NCI-H748 (cell line): ENCODE measurements around the gene ZNF337.
"Not testable (repeated sequence)": the region's sequence is repeated elsewhere in the genome, so short reads cannot be mapped to it uniquely, and the experiment has no call there.

Experiments
- DNase-seq: peaks from one replicate; lab custom pipeline; 2025; ENCODE audit not compliant: unreplicated experiment; lab: John Stamatoyannopoulos, UW

ZNF337 gene

DNA sequence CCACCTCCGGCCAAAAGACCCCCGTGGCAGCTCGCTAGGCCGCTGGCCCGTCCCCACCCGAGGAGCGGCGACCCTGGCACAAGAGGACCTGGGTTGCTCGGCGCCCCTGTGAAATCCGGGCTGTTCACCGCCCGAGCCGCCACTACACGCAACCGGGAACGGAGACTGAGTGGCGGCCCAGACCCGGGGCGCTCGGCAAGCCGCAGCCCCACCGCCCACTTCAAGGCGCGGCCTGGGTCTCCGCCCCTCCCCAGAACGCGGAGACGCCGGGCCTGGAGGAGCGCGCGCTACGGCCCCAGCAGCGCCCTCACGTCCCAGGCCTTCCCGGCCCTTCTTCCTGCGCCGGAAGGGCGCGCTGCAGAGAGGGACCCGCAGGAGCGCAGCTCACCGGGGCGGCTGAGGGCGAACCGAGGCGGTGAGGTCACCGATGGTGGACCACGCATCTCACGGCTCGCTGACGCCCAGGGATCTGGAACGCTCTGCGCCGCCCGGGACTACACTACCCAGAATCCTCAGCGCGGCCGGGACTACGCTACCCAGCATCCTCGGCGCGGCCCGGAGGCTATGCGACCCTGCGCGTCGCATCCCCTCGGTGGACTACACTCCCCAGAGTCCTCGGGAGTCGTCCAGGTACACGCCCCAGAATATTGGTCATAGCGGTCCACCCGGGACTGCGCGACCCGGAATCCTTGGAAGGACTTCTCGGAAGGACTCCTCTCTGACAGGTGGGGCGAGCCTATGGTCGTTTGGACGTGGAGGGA, at the start of gene ZNF337:
ZNF337 (minus strand) TSS at position 483 of the 761 bp plus-strand sequence. CDS start 10,436 bp downstream, outside the sequence.
- DNase-seq, result peak; percentile 99

DNA sequence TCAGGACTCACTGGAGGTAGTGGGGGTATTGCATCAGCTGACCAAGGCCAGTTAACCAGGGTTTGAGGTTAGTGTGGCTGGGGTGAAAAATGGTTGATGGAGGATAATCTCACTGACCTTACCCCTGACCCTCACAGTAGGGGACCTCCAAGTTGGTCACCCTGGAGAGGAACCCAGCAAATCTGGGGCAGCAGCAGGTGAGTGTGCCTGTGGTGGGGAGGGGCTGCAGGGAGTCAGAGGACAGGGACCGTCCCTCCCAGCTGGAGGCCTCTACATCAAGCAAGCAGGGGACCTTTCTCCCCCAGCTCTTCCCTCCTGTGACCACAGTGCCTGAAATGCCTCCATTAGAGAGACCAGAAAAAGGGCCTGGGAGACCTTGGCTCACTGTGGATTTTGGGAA, 49.1 kb upstream of the ZNF337 start:
- DNase-seq, result no peak

DNA sequence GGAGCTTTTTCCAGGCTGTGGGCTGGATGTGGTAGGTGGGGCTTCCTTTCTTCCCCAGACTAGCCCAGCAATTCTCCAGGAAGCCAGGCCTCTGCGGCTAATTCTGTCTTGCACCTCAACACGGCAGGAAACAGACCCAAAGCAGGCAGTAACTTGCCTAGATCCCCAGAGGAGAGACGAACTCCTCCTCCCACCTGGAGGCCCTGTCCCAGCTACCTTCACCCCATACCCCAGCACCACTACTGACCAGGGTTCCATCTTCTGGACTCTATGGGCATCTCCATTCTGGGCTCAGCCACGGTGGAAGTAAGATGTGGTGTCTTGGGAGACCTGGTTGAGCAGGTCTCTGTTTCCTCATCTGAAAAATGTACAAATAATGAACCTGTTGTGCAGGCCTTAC, 48.4 kb upstream of the ZNF337 start:
- DNase-seq, result no peak

DNA sequence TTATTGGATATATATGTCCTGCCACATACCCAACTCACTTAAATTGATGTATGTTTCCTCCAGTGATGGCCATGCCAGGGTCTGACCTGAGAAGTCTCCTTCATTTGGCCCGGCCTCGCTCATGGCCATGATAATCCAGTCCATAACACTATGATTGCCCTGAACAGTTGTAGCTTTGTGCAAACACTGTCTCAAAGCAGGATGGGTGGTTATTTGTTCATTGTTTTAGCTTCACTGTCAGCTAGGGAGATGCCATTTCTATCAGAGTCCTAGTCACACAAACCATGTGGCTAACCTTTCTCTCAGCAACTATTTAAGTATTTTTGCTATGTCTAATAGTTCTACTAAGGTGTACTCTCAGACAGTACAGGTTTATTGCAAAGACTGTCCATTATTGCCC, 47.6 kb upstream of the ZNF337 start:
- no peak for DNase-seq

DNA sequence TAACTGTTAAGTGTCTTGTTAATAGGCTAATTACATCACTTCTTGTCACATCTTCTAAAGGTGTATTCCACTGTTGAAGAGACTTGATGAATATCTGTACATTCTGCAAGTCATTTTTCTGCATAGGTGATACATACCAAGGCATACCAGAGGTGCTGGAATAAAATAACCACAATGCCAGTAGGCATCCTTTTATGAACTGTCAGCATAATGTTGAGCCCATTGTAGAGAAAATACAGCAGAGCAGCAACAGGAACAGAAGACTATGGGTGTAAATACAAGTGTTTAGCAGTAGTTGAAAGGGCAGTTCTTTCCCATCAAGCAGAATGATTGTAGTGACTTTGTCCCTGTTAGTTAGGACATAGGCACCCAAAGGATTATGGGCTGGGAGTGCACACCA, 44.4 kb upstream of the ZNF337 start:
- DNase-seq, result no peak

DNA sequence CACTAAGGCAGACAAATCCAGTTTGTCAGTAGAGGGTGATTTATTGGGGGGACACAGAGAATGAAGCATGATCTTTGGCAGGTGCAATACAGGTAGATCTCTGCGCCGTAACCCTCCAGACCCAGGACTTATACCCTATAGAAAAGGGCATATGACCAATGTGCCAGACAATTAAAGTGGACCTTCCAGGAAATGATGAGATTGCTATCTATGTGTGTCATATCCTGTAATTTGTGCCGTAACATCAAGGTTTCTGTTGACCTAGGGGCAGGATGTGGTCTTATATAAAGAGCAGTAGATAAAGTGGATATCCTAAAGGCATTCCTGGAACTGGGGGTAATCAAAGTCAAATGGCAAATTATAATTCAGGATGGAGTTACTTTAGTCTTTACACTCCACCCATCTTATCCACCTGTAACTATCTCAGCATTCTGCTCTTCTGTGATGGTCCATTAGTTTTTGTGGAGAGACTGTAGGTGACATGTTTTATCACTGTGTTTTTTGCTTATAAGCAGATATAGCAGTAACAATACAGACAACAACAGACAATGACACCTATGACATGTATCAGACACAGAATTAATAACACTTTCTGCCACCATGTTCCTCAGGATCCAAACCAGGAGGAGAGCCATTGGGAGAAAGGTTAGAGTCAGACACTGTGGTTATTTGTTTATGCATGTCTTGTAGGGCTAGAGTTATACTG, 43.1 kb upstream of the ZNF337 start:
- DNase-seq, result no peak

DNA sequence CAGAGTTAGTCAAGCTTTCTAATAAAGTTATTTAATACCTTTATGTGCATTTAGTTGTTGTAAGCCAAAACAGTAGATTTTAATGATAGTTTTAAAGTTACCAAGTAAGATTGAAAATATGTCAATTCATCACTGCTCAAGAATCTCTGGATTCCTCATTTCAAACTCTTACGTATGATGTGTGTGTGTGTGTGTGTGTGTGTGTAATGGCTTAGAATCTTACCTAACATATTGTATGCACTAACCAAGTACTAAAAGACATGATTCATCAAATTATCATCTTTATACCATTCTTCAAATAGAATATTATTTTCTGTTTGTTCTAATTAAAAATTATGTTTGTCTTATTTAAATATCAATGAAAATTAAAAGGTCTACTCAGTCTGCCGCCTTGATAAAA, 41.5 kb upstream of the ZNF337 start:
- no peak for DNase-seq

DNA sequence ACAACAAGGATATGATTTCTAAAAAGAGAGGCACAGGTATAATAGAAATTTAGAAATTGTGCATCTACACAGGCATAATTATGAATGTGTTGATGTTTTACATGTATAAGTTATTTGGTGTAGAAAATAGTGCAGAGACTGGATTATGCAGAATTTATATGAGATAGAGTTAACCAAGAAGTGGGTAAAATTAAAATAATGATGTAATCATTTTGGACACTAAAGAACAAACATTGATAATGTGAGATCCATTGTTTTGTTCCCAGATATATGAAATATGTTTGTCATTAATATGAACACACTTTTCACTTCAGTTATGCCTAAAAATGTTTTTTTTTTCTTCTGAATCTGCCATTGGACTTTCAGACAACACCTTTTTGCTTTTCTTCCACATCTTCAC, 37.2 kb upstream of the ZNF337 start:
- DNase-seq, result no peak

DNA sequence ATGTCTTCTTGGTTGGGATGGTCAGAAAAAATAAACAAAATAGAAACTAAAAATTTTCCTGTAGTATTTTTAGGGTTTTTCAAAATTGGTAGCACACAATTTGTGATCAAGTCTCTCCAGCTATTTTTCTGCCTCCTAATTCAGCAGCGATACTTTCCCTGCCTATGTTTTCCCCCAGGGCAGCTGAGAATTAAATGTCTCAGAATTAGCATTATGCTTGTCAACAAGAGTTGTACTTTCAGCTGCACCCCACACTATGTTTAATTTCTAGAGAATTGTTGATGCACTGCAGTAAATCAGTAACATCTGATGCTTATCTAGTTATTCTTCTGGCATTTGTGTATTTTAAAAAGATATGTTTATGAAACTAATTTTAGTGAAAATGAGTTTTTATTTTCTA, 34.2 kb upstream of the ZNF337 start:
- no peak for DNase-seq

DNA sequence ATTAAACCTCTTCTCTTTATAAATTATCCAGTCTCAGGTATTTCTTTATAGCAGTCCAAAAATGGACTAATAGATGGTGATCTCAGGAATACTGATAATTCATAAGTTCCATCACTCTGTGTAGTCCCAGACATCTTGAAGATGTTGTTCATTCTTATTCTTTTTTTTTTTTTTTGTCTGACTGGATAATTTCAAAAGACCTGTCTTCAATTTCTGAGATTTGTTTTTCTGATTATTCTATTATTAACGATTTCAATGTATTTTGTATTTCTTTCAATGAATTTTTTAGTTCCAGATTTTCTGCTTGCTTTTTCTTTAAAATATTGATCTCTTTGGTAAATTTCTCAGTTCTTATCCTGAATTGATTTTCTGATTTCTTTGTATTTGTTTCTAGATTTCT, 29.7 kb upstream of the ZNF337 start:
- no peak for DNase-seq

DNA sequence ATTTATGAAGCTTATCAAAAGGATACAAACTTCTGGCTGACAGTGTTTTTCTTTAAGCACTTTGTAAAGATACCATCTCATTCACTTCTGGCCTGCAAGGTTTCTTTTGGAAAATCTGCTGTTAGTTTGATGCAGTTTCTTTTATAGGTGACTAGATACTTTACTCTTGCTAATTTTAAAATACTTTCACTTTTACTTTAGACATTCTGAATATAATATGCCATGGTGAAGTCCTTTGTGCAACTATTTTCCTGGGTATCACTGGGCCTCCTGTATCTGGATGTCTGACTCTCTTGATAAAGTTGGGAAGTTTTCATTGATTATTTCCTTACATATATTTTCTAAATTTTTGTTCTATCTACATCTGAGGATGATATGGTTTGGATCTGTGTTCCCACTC, 29.0 kb upstream of the ZNF337 start:
- no peak for DNase-seq

DNA sequence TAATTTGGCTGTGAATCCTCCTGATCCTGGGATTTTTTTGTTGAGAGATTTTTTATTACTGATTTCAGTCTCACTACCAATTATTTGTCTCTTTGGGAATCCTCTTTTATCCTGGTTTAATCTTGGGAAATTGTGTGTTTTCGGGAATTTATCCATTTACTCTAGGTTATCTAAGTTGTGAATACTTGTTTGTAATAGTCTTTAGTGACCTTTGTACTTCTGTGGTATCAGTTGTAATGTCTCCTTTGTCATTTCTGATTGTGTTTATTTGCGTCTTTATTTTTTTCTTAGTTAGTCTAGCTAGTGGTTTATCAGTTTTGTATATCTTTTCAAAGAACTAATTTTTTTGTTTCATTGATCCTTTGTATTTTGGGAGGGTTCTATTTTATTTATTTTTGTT, 27.3 kb upstream of the ZNF337 start:
- DNase-seq, result no peak

DNA sequence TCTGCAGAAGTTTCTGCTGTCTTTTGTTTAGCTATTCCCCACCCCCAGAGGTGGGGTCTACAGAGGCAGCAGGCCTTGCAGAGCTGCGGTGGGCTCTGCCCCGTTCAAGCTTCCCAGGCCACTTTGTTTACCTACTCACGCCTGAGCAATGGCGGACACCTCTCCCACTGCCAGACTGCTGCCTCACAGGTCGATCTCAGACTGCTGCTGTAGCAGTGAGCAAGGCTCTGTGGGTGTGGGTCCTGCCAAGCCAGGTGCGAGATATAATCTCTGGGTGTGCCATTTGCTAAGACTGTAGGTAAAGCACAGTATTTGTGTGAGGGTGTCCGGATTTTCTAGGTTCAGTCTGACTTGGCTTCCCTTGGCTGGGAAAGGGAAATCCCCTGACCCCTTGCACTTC, 23.6 kb upstream of the ZNF337 start:
- no peak for DNase-seq

DNA sequence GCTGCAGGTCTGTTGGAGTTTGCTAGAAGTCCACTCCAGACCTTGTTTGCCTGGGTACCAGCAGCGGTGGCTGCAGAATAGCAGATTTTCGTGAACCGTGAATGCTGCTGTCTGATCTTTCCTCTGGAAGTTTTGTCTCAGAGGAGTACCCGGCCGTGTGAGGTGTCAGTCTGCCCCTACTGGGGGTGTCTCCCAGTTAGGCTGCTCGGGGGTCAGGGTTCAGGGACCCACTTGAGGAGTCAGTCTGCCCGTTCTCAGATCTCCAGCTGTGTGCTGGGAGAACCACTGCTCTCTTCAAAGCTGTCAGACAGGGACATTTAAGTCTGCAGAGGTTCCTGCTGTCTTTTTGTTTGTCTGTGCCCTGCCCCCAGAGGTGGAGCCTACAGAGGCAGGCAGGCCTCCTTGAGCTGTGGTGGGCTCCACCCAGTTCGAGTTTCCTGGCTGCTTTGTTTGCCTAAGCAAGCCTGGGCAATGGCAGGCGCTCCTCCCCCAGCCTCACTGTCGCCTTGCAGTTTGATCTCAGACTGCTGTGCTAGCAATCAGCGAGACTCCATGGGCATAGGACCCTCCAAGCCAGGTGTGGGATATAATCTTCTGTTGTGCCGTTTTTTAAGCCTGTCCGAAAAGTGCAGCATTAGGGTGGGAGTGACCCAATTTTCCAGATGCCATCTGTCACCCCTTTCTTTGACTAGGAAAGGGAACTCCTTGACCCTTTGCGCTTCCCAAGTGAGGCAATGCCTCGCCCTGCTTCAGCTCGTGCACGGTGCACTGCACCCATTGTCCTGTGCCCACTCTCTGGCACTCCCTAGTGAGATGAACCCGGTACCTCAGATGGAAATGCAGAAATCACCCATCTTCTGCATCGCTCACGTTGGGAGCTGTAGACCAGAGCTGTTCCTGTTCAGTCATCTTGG, 22.5 kb upstream of the ZNF337 start:
- peak; percentile 59 for DNase-seq

DNA sequence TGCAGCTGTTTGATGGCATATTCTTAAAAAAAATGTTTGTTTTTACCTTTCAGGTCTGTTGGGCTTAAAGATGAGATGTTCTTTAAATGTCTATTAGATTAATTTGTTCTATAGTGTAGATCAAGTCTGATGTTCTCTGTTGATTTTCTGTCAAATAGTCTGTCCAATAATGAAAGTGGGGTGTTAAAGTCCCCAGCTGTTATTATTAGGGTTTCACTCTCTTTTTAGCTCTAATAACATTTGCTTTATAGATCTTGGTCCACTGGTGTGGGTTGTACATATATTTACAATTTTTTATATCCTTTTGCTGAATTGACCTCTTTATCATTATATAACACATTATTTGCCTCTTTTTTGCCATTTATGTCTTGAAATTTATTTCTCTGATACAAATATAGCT, 11.0 kb upstream of the ZNF337 start:
- DNase-seq, result no peak

DNA sequence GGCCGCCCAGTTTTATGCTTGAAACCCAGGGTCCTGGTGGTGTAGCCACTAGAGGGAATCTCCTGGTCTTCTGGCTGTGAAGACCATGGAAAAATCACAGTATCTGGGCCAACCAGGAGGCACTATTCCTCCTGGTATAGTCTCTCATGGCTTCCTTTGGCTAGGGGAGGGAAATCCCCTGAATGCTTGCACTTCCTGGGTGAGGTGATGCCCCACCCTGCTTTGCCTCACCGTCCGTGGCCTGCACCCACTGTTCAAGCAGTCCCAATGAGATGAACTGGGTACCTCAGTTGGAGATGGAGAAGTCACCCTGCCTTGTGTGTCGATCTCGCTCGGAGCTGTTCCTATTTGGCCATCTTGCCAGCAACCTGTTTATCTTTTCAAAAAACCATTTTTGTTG, 10.1 kb upstream of the ZNF337 start:
- DNase-seq, result no peak

DNA sequence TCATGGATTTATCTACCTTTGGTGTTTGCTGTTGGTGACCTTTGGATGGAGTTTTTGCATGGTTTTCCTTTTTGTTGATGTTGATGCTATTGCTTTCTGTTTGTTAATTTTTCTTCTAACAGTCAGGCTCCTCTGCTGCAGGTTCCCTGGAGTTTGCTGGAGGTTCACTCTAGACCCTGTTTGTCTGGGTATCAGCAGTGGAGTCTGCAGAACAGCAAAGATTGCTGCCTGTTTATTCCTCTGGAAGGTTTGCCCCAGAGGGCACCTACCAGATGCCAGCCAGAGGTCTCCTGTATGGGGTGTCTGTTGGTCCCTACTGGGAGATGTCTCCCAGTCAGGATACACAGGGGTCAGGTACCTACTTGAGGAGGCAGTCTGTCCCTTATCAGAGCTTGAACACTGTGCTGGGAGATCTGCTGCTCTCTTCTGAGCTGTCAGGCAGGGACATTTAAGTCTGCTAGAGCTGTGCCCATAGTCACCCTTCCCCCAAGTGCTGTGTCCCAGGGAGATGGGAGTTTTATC, 9.2 kb upstream of the ZNF337 start:
- no peak for DNase-seq

DNA sequence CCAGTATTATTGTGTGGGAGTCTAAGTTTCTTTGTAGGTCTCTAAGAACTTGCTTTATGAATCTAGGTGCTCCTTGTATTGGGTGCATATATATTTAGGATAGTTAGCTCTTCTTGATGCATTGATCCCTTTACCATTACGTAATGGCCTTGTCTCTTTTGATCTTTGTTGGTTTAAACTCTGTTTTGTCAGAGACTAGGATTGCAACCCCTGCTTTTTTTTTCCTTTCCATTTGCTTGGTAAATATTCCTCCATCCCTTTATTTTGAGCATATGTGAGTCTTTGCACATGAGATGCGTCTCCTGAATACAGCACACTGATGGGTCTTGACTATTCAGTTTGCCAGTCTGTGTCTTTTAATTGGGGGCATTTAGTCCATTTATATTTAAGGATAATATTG, 7.7 kb upstream of the ZNF337 start:
- DNase-seq, result not testable (repeated sequence)

DNA sequence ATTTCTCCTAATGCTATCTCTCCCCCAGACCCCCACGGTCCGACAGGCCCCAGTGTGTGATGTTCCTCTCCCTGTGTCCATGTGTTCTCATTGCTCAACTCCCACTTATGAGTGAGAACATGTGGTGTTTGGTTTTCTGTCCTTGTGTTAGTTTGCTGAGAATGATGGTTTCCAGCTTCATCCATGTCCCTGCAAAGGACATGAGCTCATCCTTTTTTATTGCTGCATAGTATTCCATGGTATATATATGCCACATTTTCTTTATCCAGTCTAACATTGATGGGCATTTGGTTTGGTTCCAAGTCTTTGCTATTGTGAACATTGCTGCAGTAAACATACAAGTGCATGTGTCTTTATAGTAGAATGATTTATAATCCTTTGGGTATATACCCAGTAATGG, 4.2 kb upstream of the ZNF337 start:
- not testable (repeated sequence) for DNase-seq

DNA sequence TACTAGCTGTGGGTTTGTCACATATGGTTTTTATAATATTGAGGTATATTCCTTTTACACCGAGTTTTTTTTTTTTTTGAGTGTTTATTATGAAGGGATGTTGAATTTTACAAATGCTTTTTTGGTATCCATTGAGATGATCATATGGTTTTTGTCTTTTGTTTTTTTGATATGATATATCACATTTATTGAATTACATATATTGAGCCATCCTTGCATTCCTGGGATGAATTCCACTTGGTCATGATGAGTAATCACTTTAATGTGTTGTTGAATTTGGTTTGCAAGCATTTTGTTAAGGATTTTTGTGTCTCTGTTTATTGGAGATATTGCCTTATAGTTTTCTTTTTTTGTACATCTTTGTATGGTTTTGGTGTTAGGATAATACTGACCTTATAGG, 3.3 kb upstream of the ZNF337 start:
- no peak for DNase-seq

DNA sequence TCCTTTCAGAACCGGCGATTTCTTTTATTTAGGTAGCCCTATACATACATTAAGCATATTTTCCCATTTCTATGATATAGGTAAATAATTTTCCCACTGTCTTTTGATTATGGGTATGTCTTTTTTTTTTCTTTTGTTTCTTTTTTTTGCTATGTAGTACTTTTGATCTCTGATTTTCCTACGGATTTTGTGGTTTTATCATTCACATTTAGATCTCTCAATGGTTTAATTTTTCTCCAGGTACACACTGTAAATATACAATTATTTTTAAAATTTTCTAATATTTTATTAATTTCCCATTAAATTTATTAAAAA, 436 bp upstream of the ZNF337 start:
- DNase-seq, result no peak
